ENCODE data around the gene GEMIN4.
"Not testable (repeated sequence)": the region's sequence is repeated elsewhere in the genome, so short reads cannot be mapped to it uniquely, and the experiment has no call there.

GEMIN4 gene

DNA sequence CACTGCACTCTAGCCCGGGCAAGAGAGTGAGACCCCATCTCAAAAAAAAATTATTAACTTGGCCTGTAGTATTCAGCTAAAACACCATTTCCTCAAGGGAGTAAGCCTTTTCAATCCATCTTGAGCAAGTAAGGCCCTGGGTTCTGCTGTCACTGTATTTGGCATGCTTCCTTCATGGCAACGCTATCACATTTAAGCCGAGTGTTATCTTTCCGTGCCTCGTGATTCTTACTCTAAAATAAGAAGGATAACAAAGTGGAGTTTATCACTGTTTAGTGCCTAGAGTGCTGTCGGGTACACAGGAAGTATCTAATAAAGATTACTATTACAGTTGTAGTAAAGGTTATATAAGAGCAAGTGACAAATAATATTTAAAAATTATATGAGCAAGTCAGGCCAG is 46.2 kb downstream of the GEMIN4 start:
- DNase-seq (ENCODE audit: extremely low spot score, insufficient read length, low read depth) = no peak
- no peak for FAIRE-seq

DNA sequence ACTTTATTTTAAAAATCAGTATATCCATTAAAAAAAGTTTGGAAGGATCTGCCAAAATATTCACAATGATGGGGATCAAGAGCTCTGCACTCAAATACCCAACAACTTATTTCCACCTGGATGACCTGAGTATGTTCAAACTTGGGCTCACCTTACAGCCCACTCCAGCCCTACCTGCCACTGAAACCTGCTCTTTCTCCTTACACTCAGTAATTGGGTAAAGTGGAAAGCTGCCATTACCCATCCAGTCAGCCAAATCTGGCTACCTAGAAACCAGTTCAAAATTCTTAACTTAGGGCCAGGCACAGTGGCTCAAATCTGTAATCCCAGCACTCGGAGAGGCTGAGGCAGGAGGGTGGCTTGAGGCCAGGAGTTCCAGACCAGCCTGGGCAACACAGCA is 47.1 kb downstream of the GEMIN4 start:
- FAIRE-seq (no peak), DNase-seq (ENCODE audit: extremely low spot score, insufficient read length, low read depth) (no peak)

DNA sequence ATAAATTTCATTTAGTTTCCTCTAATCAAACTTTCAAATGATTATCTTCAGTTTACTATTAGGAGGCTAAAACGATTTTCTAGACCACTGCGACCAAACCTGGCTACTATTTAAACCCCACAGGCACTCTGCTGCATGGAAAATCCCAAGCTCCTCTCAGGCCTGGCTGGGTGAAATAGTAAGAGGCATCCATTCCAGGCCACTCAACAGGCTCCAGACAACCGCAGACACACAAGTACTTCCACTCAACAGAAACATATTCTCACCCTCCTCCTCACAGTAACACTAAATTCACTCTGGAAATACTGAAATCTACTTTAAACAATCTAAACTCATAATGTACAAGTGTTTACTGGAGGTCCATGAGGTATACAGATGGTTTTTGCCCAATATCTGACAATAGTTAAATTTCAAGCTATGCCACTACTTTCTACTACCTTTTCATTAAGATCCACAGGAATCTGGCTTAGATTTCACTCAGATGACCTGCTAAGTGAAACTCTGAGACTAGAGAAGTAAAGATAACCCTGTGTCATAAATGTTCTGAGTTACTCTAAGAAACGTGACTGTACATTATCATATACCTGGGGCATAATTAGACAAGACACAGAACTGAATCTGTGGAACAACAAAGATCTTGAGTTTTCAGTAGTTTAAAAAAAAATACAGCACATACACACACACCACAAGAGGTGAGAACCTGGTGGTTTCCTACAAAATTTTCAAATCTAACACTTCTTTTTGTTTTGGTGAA is 47.8 kb downstream of the GEMIN4 start:
- DNase-seq (ENCODE audit: extremely low spot score, insufficient read length, low read depth) (no peak), FAIRE-seq (no peak)

DNA sequence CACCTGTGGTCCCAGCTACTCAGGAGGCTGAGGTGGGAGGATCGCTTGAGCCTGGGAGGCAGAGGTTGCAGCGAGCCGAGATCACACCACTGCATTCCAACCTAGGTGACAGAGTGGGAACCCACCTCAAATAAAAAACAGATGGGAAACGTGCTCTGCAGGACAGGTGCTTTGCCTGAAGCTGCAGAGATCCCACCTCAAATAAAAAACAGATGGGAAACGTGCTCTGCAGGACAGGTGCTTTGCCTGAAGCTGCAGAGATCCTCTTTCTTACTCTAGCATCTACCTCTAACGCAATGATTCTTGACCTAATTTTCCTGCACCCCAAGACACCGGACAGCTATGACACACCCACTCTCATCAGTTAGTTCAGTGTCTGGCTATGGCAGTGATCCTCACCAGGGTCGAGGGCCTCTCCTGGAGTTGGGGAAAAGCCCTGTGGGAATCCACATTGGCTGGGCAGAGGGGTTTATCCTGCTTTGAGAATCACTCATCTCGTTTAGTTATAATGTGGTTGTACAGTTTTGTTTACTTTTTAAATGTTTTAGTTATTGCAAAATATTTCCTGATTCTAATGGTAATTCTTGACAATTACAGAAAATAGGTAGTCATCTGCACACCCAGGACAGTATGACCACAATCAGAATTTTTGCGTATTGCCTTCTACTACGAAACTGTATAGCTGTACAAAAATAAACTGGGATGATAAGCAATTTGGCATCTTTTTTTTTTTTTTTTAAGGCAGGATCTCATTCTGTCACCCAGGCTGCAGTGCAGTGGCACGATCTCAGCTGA is 48.8 kb downstream of the GEMIN4 start:
- no peak for FAIRE-seq
- DNase-seq (ENCODE audit: extremely low spot score, insufficient read length, low read depth) = no peak

DNA sequence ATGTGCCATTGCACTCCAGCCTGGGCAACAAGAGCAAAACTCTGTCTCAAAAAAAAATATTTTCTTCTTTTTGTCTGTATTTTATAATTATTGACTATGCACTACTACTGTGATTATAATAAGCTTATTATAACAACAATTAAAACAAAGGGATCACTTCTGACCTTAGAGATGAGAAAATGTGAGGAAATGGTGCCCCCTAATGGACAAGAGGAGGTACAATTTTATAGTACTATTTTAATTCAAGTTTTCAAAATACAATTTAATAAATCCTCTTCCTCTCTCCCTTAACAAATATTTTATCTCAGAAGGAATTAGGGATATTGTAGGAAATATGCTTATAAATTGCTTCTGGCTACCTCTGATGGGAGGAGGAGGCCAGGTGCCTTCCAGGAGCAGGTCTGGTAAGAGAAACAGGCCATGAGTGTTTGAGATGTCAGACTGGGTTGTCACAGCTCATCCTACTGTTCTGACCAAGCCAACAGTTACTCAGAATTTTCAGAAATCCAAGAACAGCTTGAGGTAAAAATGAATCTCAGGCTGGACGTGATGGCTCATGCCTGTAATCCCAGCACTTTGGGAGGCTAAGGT is 51.5 kb downstream of the GEMIN4 start:
- FAIRE-seq = peak; percentile 74

DNA sequence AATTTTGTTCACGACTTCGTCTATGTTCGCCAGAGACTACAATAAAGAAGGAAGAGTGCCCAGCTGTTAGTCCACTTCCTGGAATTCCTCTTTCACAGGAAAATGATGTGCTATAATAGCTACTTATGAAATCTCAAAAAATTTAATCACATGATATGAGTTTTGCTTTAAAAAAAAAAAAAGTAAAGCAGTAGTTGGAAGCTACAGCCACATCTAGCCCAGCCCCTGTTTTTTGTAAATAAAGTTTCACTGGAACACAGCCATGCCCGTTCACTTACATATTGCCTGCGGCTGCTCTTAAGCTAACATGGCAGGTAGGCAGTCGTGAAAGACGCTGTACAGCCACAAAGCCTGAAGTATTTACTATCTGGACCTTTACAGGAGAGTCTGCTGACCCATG is 52.7 kb downstream of the GEMIN4 start:
- no peak for FAIRE-seq
- no peak for DNase-seq (ENCODE audit: extremely low spot score, insufficient read length, low read depth)

More for the DNA sequence above, 51.5 kb downstream of the GEMIN4 start:
- peak; percentile 30 for DNase-seq (ENCODE audit: extremely low spot score, insufficient read length, low read depth)

DNA sequence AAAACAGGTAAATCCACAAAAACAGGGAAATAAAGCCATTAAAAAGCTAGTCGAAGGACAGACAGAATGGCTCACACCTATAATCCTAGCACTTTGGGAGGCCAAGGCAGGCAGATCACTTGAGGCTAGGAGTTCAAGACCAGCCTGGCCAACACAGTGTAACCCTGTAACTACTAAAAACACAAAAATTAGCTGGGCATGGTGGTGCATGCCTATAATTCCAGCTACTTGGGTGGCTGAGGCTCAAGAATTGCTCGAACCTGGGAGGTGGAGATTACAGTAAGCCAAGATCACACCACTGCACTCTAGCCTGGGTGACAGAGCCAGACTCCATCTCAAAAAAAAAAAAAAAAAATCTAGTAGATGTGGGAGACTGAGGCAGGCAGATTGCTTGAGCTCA is 54.0 kb downstream of the GEMIN4 start:
- DNase-seq (ENCODE audit: extremely low spot score, insufficient read length, low read depth); FAIRE-seq: not testable (repeated sequence)

DNA sequence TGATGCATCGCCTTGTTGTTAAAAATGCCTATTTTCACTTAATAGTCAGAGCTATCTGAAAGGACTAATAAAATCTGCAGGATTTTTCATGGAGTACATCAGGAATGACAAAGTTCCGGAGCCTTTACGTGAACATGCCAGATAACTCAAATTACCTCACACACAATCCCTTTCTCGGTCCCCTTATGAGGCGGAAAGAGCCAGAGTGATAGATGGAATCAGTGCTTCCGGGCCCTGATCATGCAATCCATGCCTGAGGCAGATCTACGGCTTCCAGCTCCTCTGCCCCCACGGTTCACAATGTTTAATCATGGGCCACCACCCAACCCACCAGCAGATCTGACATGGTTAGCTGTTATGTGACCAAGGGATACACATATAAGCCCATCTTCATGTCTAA is 54.4 kb downstream of the GEMIN4 start:
- no peak for FAIRE-seq

DNA sequence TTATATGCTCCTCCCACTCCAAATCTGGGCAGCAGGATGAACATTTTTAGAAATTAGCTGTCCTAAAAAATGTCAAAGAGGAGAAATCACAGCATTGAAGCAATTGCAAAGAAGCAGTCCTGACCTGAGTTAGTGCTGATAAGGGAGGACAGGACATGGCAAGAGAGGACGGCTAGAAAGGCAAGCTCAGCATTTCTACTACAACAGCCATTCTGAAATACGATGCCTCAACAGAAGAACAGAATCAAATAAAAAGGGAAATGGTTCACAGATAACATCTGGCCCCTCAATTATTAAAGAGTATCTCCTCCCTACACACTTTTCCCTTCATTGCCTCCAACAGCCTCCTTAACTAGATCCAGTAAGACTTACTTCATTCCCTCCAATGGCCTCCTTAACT is 55.7 kb downstream of the GEMIN4 start:
- DNase-seq (ENCODE audit: extremely low spot score, insufficient read length, low read depth) = no peak
- no peak for FAIRE-seq

More for the DNA sequence above, 54.4 kb downstream of the GEMIN4 start:
- no peak for DNase-seq (ENCODE audit: extremely low spot score, insufficient read length, low read depth)

Measured in GM18507 (cell line).